Adrenal gland (tissue), 12 donors: ENCODE measurements around the gene ERICH2. TPM values are rescaled to one million over a fixed set of nuclear protein-coding genes. Genes with fewer than 3 reads are reported as not detected.

ENCODE experiments used
- DNase-seq, 7 donors: peaks; one replicate each; pipeline ENCODE4 v3.0.0-alpha.2; 2019 to 2020
- H3K27ac ChIP-seq, 5 donors: fragments of 200-600 bp; sonication (generic) in 4 of 5; 1 replicate in 3 of 5; 2 replicates in 2 of 5; pipeline versions ENCODE4 v1.5.1 to v1.8.0; 2016 to 2020; ENCODE audit warnings: mild to moderate bottlenecking in 1 of 5
- H3K27me3 ChIP-seq: fragments of 200-600 bp; 2 replicates; pipeline ENCODE4 v1.8.0; 2021
- H3K36me3 ChIP-seq, 2 donors: fragments of 200-600 bp; replicated peaks in 1 of 2; 1 replicate in 1 of 2; 2 replicates in 1 of 2; pipeline versions ENCODE4 v1.5.1 to v1.8.0; 2018 to 2022
- H3K4me1 ChIP-seq, 2 donors: fragments of 200-600 bp; replicated peaks in 1 of 2; 1 replicate in 1 of 2; 2 replicates in 1 of 2; pipeline versions ENCODE4 v1.5.1 to v1.8.0; 2018 to 2021
- H3K4me3 ChIP-seq, 4 donors: fragments of 200-600 bp; sonication (generic) in 3 of 4; one replicate each; pipeline ENCODE4 v1.5.1; 2016 to 2018
- H3K9me3 ChIP-seq, 3 donors: fragments of 200-600 bp; sonication (generic) in 1 of 3; replicated peaks in 1 of 3; 1 replicate in 2 of 3; 2 replicates in 1 of 3; pipeline versions ENCODE4 v1.5.1 to v1.8.0; 2016 to 2021
- POLR2A ChIP-seq, 2 donors: fragments of 450-650 bp; IDR thresholded peaks; one replicate each; pipeline ENCODE4 v1.6.1; 2017; ENCODE audit warnings: antibody characterized with exemption in 2 of 2, mild to moderate bottlenecking in 2 of 2, moderate library complexity in 1 of 2
- WGBS, 4 donors: extraction: QIAGEN DNeasy Blood & Tissue Kit in 2 of 4; methylation state at CpG; one replicate each; pipeline versions ENCODE4 v1.1.5 to v1.1.7; 2013 to 2017; 5-methylcytosine and 5-hydroxymethylcytosine counted together
- intact Hi-C, 2 donors: fragments of 100-400 bp; cut with DNase I; formaldehyde crosslinking; loops; one replicate each; pipeline versions ENCODE4 v1.14.1 to v1.15.0; 2022 to 2023
- polyA plus RNA-seq, 3 donors: library from polyadenylated mRNA; stranded (reverse); fragments of 200-250 nt in 2 of 3; fragments of 350-450 nt in 1 of 3; fragmentation: Illumina TruSeq in 1 of 3; extraction: RNeasy Lipid Tissue Mini Kit (QIAGEN cat#74804) in 1 of 3; gene quantifications; one replicate each; pipeline ENCODE4 v1.2.3, GENCODE V29; 2013 to 2014
- total RNA-seq, 9 donors: library from RNA; depleted of rRNA in 4 of 9; stranded (reverse); fragments of >200 nt in 4 of 9; fragments of 120-200 nt in 1 of 9; fragmentation: NEBNext Ultra II Directional in 1 of 9; extraction: Animal tissue kit (Norgen Biotek cat#: 25700) in 1 of 9; gene quantifications; one replicate each; pipeline versions ENCODE4 v1.1.0 to v1.2.4, GENCODE V29; 2013 to 2023
- TF ChIP-seq, protein P1 (sequence below), 6 experiments: fragments of 450-650 bp in 4 of 6; fragments of 200-600 bp in 2 of 6; sonication (generic) in 1 of 6; IDR thresholded peaks; 1 replicate in 5 of 6; 2 replicates in 1 of 6; pipeline versions ENCODE4 v1.5.1 to v1.8.0; 2016 to 2021; ENCODE audit warnings: antibody characterized with exemption in 6 of 6, mild to moderate bottlenecking in 2 of 6, moderate library complexity in 1 of 6
- donor health status: healthy with polysubstance abuse.
- donor health status: Bipolar disorder and iron deficiency.
- donor health status: DM: yes; HTN: yes; CAD: no.
- donor health status: DM: no; HTN: no; CAD: no.
- donor health status: DM: no; HTN: no; CAD: no.
- donor health status: DM: yes; HTN: yes; CAD: no.

Gene ERICH2
- total and polyA plus RNA-seq, 12 donors: 0.39 to 1.7 (median 0.97) TPM; not detected in 6

DNA sequence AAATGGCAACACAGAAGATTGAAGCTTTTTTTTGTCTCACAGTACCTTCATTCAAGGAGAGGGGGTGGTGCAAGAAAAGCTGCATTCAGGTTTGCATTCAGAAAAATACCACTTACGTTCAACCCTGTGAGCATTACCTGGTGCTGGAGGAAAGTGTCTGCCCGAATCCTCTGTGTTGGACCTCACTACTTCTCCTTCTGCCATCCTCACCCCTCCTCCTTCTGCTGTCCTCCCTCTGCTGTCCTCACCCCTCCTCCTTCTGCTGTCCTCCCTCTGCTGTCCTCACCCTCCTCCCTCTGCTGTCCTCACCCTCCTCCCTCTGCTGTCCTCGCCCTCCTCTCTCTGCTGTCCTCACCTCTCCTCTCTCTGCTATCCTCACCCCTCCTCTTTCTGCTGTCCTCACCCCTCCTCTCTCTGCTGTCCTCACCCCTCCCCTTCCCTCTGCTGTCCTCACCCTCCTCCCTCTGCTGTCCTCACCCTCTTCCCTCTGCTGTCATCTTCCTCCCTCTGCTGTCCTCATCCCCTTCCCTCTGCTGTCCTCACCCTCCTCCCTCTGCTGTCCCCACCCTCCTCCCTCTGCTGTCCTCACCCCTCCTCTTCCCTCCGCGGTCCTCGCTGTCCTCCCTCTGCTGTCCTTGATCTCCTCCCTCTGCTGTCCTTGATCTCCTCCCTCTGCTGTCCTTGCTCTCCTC, 57.8 kb downstream of the ERICH2 start:
- WGBS, 4 donors: 67 to 81% (median 71%) methylated on average over 5 to 6 of the region's 6 CpGs
- intact Hi-C loops: no loop called here
- Histone ChIP-seq H3K4me1 (peaks cover 0 to 14% of the 10 kb centered on the region in 2 donors), H3K27me3 (no peaks in the 10 kb centered on the region), H3K4me3 (no peak overlapping the region), H3K9me3 (no peaks in the 10 kb centered on the region), H3K27ac (no peak overlapping the region), H3K36me3 (no peaks in the 10 kb centered on the region)
- TF ChIP-seq, protein P1, sequence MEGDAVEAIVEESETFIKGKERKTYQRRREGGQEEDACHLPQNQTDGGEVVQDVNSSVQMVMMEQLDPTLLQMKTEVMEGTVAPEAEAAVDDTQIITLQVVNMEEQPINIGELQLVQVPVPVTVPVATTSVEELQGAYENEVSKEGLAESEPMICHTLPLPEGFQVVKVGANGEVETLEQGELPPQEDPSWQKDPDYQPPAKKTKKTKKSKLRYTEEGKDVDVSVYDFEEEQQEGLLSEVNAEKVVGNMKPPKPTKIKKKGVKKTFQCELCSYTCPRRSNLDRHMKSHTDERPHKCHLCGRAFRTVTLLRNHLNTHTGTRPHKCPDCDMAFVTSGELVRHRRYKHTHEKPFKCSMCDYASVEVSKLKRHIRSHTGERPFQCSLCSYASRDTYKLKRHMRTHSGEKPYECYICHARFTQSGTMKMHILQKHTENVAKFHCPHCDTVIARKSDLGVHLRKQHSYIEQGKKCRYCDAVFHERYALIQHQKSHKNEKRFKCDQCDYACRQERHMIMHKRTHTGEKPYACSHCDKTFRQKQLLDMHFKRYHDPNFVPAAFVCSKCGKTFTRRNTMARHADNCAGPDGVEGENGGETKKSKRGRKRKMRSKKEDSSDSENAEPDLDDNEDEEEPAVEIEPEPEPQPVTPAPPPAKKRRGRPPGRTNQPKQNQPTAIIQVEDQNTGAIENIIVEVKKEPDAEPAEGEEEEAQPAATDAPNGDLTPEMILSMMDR (IDR thresholded peaks at IDR 0.05): no peak
- no peak for DNase-seq

DNA sequence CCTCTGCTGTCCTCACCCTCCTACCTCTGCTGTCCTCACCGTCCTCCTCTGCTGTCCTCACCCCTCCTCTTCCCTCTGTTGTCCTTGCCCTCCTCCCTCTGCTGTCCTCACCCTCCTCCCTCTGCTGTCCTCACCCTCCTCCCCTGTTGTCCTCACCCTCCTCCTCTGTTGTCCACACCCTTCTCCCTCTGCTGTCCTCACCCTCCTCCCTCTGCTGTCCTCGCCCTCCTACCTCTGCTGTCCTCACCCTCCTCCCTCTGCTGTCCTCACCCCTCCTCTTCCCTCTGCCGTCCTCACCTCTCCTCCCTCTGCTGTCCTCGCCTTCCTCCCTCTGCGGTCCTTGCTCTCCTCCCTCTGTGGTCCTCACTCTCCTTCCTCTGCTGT, 58.3 kb downstream of the ERICH2 start:
- 67 to 84% (median 72%) methylated on average over 5 of the region's 5 CpGs for WGBS, 4 donors

DNA sequence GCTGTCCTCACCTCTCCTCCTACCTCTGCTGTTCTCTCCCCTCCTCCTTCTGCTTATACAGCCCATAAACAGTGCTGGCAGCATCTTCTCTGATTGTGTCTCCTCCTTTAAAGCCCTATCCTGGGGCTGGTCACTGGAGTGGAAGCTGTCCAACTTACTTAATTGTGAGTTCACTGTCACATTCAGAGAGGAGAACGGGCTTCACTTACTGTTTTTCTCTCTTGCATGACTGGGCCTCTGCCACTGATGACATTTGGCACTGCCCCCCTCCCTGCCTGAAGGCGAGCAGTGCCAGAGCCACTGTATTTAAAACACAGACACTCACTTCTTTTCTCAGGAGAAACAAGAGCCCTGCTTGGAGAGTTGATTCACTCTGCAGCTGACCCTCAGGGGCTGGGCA, 58.9 kb downstream of the ERICH2 start:
- peaks cover 0 to 6% of the 10 kb centered on the region in 2 donors for H3K4me1 ChIP-seq
- DNase-seq: no peak
- intact Hi-C loops: no loop called here
- no peaks in the 10 kb centered on the region for H3K9me3 ChIP-seq
- H3K4me3 ChIP-seq: no peak overlapping the region
- no peak overlapping the region for H3K27ac ChIP-seq
- TF ChIP-seq POLR2A (IDR thresholded peaks at IDR 0.05): no peak
- TF ChIP-seq, protein P1 (IDR thresholded peaks at IDR 0.05): no peak
- no peaks in the 10 kb centered on the region for H3K27me3 ChIP-seq
- WGBS, 4 donors: 64 to 78% (median 69%) methylated on average over 2 of the region's 2 CpGs
- H3K36me3 ChIP-seq: no peaks in the 10 kb centered on the region

More for the DNA sequence above, 58.3 kb downstream of the ERICH2 start:
- DNase-seq: no peak
- no peaks in the 10 kb centered on the region for H3K36me3 ChIP-seq
- H3K4me1 ChIP-seq: peaks cover 0 to 11% of the 10 kb centered on the region in 2 donors
- TF ChIP-seq, protein P1 (IDR thresholded peaks at IDR 0.05): no peak
- TF ChIP-seq POLR2A (IDR thresholded peaks at IDR 0.05): no peak
- no peak overlapping the region for H3K4me3 ChIP-seq
- H3K27ac ChIP-seq: no peak overlapping the region
- H3K9me3 ChIP-seq: no peaks in the 10 kb centered on the region
- intact Hi-C loops: no loop called here
- H3K27me3 ChIP-seq: no peaks in the 10 kb centered on the region

DNA sequence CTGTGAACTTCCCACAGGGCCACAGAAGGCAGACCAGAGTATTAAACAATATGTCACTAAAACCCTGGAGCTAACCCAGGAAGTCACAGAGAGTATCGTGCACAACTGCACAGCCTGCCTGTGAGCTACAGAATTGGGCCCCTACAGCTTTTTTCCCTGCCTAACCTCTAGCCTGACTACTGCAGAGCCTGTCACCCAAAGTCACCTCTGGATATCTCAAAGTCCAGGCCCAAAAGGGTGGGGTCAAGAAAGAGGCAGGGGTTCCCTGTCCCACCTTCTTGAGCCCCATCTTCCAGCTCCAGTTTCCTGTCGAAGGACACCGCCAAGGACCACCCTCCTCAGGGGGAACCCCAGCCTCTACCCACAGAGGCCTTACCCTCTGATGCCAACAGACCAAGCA, 60.0 kb downstream of the ERICH2 start:
- 89 to 96% (median 94%) methylated on average over 2 to 3 of the region's 3 CpGs for WGBS, 4 donors
- intact Hi-C loops: no loop called here
- no peak overlapping the region for H3K27ac ChIP-seq
- H3K9me3 ChIP-seq: no peaks in the 10 kb centered on the region
- no peaks in the 10 kb centered on the region for H3K36me3 ChIP-seq
- TF ChIP-seq, protein P1 (IDR thresholded peaks at IDR 0.05): no peak
- TF ChIP-seq POLR2A (IDR thresholded peaks at IDR 0.05): no peak
- no peak overlapping the region for H3K4me3 ChIP-seq
- no peaks in the 10 kb centered on the region for H3K27me3 ChIP-seq
- DNase-seq: no peak
- H3K4me1 ChIP-seq: peaks cover 0 to 6% of the 10 kb centered on the region in 2 donors
